Mesendoderm (in vitro differentiated cells): ENCODE measurements around the gene RNF126. TPM values are rescaled to one million over a fixed set of nuclear protein-coding genes. Genes with fewer than 3 reads are reported as not detected.

Experiments
- DNase-seq: peaks from one replicate; pipeline ENCODE4 v3.0.0; 2013
- H2AK5ac ChIP-seq: 2 replicates; pipeline ENCODE4 v1.6.1; 2013; ENCODE audit warnings: low read length, inconsistent platforms
- H2BK120ac ChIP-seq: 2 replicates; pipeline ENCODE4 v1.6.1; 2013; ENCODE audit warnings: low read depth, mild to moderate bottlenecking, low read length, moderate library complexity, mixed read lengths
- H2BK15ac ChIP-seq: replicated peaks from 2 replicates; pipeline ENCODE4 v1.6.1; 2013; ENCODE audit warnings: low read depth, mild to moderate bottlenecking, moderate library complexity
- H2BK5ac ChIP-seq: 2 replicates; pipeline ENCODE4 v1.6.1; 2013; ENCODE audit warnings: low read length, inconsistent platforms
- H3K18ac ChIP-seq: 2 replicates; pipeline ENCODE4 v1.6.1; 2013; ENCODE audit warnings: mild to moderate bottlenecking, low read length, mixed read lengths
- H3K23ac ChIP-seq: one replicate; pipeline ENCODE4 v1.6.1; 2013; ENCODE audit warnings: low read length
- H3K27ac ChIP-seq: 2 replicates; pipeline ENCODE4 v1.5.1; 2013; ENCODE audit warnings: low read depth, mild to moderate bottlenecking, inconsistent platforms, low read length, moderate library complexity
- H3K27me3 ChIP-seq: 2 replicates; pipeline ENCODE4 v1.6.1; 2013; ENCODE audit warnings: low read length, control low read depth, mild to moderate bottlenecking, inconsistent platforms; ENCODE audit not compliant: insufficient read depth, poor library complexity
- H3K36me3 ChIP-seq: 2 replicates; pipeline ENCODE4 v1.6.1; 2013; ENCODE audit warnings: low read length, inconsistent platforms; ENCODE audit not compliant: control insufficient read depth, insufficient read depth
- H3K4ac ChIP-seq: one replicate; pipeline ENCODE4 v1.6.1; 2013; ENCODE audit warnings: low read depth, mild to moderate bottlenecking, low read length, moderate library complexity
- H3K4me1 ChIP-seq: 2 replicates; pipeline ENCODE4 v1.6.1; 2013; ENCODE audit warnings: low read depth, low read length, inconsistent platforms; ENCODE audit not compliant: control insufficient read depth
- H3K4me2 ChIP-seq: 2 replicates; pipeline ENCODE4 v1.6.1; 2013; ENCODE audit warnings: low read length
- H3K4me3 ChIP-seq: 2 replicates; pipeline ENCODE4 v1.5.1; 2013; ENCODE audit warnings: mild to moderate bottlenecking, low read length
- H3K56ac ChIP-seq: one replicate; pipeline ENCODE4 v1.6.1; 2013; ENCODE audit warnings: low read length
- H3K79me1 ChIP-seq: 2 replicates; pipeline ENCODE4 v1.6.1; 2013; ENCODE audit warnings: low read length, inconsistent platforms
- H3K79me2 ChIP-seq: 2 replicates; pipeline ENCODE4 v1.6.1; 2013; ENCODE audit warnings: mild to moderate bottlenecking, low read length; ENCODE audit not compliant: control insufficient read depth, insufficient read depth
- H3K9ac ChIP-seq: 2 replicates; pipeline ENCODE4 v1.6.1; 2013; ENCODE audit warnings: low read length, inconsistent platforms
- H4K5ac ChIP-seq: one replicate; pipeline ENCODE4 v1.6.1; 2013; ENCODE audit warnings: low read length
- H4K8ac ChIP-seq: one replicate; pipeline ENCODE4 v1.6.1; 2013; ENCODE audit warnings: low read depth, mild to moderate bottlenecking, control low read depth, low read length, moderate library complexity
- WGBS: extraction: QIAGEN DNeasy Blood & Tissue Kit; methylation state at CpG from one replicate; pipeline ENCODE4 v1.1.7; 2013; ENCODE audit warnings: low lambda C conversion rate, missing lambda C conversion rate; ENCODE audit not compliant: insufficient coverage; ENCODE audit errors: extremely low coverage; 5-methylcytosine and 5-hydroxymethylcytosine counted together
- polyA plus RNA-seq, 2 experiments: library from polyadenylated mRNA; stranded (reverse); fragments of 200-250 nt; gene quantifications; one replicate each; pipeline ENCODE4 v1.2.3, GENCODE V29; 2013

The RNF126 gene
- 86.4 TPM for polyA plus RNA-seq (2013, experiment 1 of 2)
- polyA plus RNA-seq (2013, experiment 2 of 2), result 86.7 TPM

DNA sequence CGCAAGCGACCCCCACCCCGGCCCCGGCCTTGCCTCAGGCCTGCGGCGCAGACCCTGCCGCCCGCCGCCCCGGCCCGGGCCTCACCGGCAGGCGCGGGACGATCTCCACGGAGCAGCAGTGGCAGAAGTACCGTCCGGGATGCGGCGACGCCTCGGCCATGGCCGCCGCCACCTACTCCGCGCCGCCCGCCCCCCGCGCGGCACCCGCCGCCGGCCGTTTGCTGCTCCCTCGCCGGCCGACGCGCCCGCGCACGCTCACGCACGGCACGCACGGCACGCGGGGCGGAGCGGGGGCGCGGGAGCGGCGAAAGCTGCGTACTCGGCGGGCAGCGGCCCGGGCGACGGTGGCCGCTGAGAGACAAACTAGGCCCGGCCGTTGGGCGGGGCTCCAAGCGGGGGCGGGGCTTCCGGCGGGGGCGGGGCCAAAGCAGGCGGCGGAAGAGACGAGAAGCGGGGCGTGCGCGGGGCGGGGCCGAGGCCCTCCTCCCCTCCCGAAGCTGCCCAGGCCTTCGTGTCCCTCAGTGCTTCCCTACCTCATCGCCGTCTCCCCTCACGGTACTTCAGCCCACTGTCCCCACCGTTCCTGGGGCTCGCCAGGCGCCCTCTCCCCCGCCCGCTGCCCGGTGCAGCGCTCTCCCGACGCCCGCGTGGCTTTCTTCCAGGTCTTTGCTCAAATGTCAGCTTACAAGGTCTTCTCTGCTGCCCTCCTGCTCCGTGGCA lies at the start of gene RNF126:
Gene RNF126 (minus strand): TSS at position 253 of the 720 bp plus-strand sequence. CDS start 93 bp downstream, at position 160.
- no peak within 1 kb of the TSS for H2BK5ac ChIP-seq
- H2BK120ac ChIP-seq, result peak within 1 kb of the TSS; percentile 28
- H3K4me3 ChIP-seq, result peak within 1 kb of the TSS; percentile 86
- peak within 1 kb of the TSS; percentile 98 for H3K9ac ChIP-seq
- H3K27ac ChIP-seq, result peak within 1 kb of the TSS; percentile 69
- H2AK5ac ChIP-seq, result peak within 1 kb of the TSS; percentile 59
- H3K27me3 ChIP-seq, result no peaks in the 10 kb centered on the region
- peak within 1 kb of the TSS; percentile 87 for H3K4me2 ChIP-seq
- H3K36me3 ChIP-seq, result no peaks in the 10 kb centered on the region
- H3K56ac ChIP-seq, result peak within 1 kb of the TSS; percentile 96
- peak within 1 kb of the TSS; percentile 45 for H3K23ac ChIP-seq
- H4K8ac ChIP-seq, result no peak within 1 kb of the TSS
- H3K79me1 ChIP-seq, result no peaks in the 10 kb centered on the region
- peaks cover 48% of the 10 kb centered on the region for H3K79me2 ChIP-seq
- no peak within 1 kb of the TSS for H4K5ac ChIP-seq
- no CpG with 5 or more reads among the region's 97 CpGs for WGBS
- no peak within 1 kb of the TSS for H2BK15ac ChIP-seq
- H3K4ac ChIP-seq, result peak within 1 kb of the TSS; percentile 75
- DNase-seq, result peak; percentile 91
- H3K18ac ChIP-seq, result peak within 1 kb of the TSS; percentile 91
- peaks cover 2% of the 10 kb centered on the region for H3K4me1 ChIP-seq

DNA sequence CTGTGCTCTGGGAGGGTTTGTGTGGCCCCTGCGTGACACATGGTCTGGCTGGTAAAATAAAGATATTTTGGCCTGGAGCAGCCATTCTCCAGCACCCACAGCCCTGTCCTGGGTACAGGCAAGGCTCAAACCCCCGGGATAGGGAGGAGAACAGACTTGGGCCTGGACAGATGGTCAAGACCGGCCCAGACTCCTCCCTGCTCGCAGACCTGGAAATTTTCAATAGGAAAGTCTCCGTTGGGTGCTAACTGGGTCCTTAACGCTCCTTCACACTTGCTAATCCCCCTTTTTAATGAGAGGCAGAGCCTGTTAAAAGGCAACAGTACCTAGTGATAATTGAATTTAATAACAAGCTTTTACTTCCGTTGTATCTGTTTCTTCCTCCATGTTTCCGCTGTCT lies 48.2 kb upstream of the RNF126 start:
- no CpG with 5 or more reads among the region's 8 CpGs for WGBS
- H3K9ac ChIP-seq, result no peak overlapping the region

GRCh38 chr19:710767-711166 lies 47.8 kb upstream of the RNF126 start:
- no peaks in the 10 kb centered on the region for H3K36me3 ChIP-seq
- no peak overlapping the region for H2BK120ac ChIP-seq
- no peak overlapping the region for H3K4ac ChIP-seq
- no peak overlapping the region for H3K27ac ChIP-seq
- no CpG with 5 or more reads among the region's 21 CpGs for WGBS
- no peak for DNase-seq
- H3K27me3 ChIP-seq, result no peaks in the 10 kb centered on the region
- no peak overlapping the region for H4K8ac ChIP-seq
- no peak overlapping the region for H3K4me2 ChIP-seq
- H3K79me2 ChIP-seq, result no peaks in the 10 kb centered on the region
- H3K23ac ChIP-seq, result no peak overlapping the region
- H3K4me1 ChIP-seq, result no peaks in the 10 kb centered on the region
- no peak overlapping the region for H3K18ac ChIP-seq
- H2BK5ac ChIP-seq, result no peak overlapping the region
- H3K4me3 ChIP-seq, result no peak overlapping the region
- no peak overlapping the region for H2AK5ac ChIP-seq
- no peak overlapping the region for H2BK15ac ChIP-seq
- H4K5ac ChIP-seq, result no peak overlapping the region
- no peaks in the 10 kb centered on the region for H3K79me1 ChIP-seq
- no peak overlapping the region for H3K9ac ChIP-seq
- H3K56ac ChIP-seq, result peak overlapping the region; percentile 43

More for the DNA sequence above, 48.2 kb upstream of the RNF126 start:
- Histone ChIP-seq H3K56ac (peak overlapping the region; percentile 43), H4K8ac (no peak overlapping the region), H3K79me1 (no peaks in the 10 kb centered on the region), H3K4me2 (no peak overlapping the region), H3K4me3 (no peak overlapping the region), H3K79me2 (no peaks in the 10 kb centered on the region), H3K4me1 (no peaks in the 10 kb centered on the region), H2BK5ac (no peak overlapping the region), H3K4ac (no peak overlapping the region), H3K18ac (no peak overlapping the region), H3K27ac (no peak overlapping the region), H2BK15ac (no peak overlapping the region), H3K23ac (no peak overlapping the region), H3K36me3 (no peaks in the 10 kb centered on the region), H4K5ac (no peak overlapping the region), H3K27me3 (no peaks in the 10 kb centered on the region), H2BK120ac (no peak overlapping the region), H2AK5ac (no peak overlapping the region)
- DNase-seq, result peak; percentile 45

- no peak overlapping the region for H3K27ac ChIP-seq
- H3K4me3 ChIP-seq, result no peak overlapping the region
- H3K4ac ChIP-seq, result no peak overlapping the region
- no peak overlapping the region for H4K5ac ChIP-seq
- no peak overlapping the region for H3K4me2 ChIP-seq
- H3K23ac ChIP-seq, result no peak overlapping the region
- no peaks in the 10 kb centered on the region for H3K36me3 ChIP-seq
- H3K56ac ChIP-seq, result peak overlapping the region; percentile 82
- no peak overlapping the region for H2BK120ac ChIP-seq
- no peak overlapping the region for H3K18ac ChIP-seq
- no peak overlapping the region for H2BK5ac ChIP-seq
- H3K4me1 ChIP-seq, result no peaks in the 10 kb centered on the region
- H2AK5ac ChIP-seq, result no peak overlapping the region
- H3K79me2 ChIP-seq, result no peaks in the 10 kb centered on the region
- no peaks in the 10 kb centered on the region for H3K79me1 ChIP-seq
- H4K8ac ChIP-seq, result no peak overlapping the region
- no peak overlapping the region for H3K9ac ChIP-seq
- WGBS, result no CpG with 5 or more reads among the region's 27 CpGs
- no peak for DNase-seq
- H2BK15ac ChIP-seq, result no peak overlapping the region
- H3K27me3 ChIP-seq, result no peaks in the 10 kb centered on the region
Measured at GRCh38 chr19:709965-710571, 47.1 kb upstream of the RNF126 start.

DNA sequence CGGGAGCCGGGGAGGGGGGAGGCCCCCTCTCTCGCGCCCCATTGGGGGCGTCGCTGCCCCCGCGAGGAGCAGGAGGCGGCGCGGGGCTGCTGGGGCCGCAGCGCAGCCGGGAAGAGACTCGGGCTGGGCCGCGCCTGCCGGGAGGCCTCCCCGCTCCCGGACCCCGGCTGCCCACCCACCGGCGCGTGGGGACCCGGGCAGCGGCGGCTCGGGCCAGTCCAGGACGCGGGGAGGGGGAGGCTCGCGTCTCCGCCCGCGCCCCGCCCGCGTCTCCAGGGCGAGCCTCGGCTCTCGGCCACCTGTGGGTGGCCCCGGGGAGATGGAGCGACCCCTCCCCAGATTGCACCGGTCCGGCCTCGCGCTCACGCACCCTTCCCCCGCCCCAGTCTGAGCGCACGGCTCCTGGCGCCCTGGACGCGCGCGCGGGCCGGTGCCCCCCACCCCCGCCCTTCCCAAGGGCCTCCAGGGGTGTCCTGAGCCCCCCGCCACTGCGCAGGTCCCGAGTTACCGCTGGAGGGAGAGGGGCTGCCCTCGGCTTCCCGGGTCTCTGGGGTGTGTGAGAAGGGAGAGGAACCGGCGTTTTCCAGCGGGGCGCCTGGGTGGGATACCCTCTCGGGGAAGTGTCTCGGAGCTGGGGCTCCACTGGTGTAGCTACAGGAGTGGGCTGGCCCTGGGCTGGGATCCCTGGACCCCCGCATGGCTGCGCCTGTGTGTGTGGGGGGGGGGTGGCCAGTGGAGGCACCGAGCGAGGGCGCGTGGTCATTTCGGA lies 46.4 kb upstream of the RNF126 start:
- Histone ChIP-seq H2AK5ac (no peak overlapping the region), H3K4ac (peak overlapping the region; percentile 56), H4K5ac (no peak overlapping the region), H3K18ac (peak overlapping the region; percentile 94), H3K79me2 (no peaks in the 10 kb centered on the region), H3K4me1 (no peaks in the 10 kb centered on the region), H3K4me3 (peak overlapping the region; percentile 33), H3K27ac (no peak overlapping the region), H3K56ac (peak overlapping the region; percentile 82), H3K36me3 (no peaks in the 10 kb centered on the region), H3K27me3 (no peaks in the 10 kb centered on the region), H3K79me1 (no peaks in the 10 kb centered on the region), H2BK120ac (no peak overlapping the region), H3K9ac (peak overlapping the region; percentile 61), H3K4me2 (peak overlapping the region; percentile 71), H3K23ac (no peak overlapping the region), H2BK5ac (no peak overlapping the region), H2BK15ac (no peak overlapping the region), H4K8ac (no peak overlapping the region)
- no peak for DNase-seq
- WGBS, result no CpG with 5 or more reads among the region's 78 CpGs
